Measurements from ENCODE around the gene SHC3.

GRCh38 chr9:89204801-89205200 is 26.2 kb upstream of the SHC3 start:
- TF ChIP-seq, protein P1, sequence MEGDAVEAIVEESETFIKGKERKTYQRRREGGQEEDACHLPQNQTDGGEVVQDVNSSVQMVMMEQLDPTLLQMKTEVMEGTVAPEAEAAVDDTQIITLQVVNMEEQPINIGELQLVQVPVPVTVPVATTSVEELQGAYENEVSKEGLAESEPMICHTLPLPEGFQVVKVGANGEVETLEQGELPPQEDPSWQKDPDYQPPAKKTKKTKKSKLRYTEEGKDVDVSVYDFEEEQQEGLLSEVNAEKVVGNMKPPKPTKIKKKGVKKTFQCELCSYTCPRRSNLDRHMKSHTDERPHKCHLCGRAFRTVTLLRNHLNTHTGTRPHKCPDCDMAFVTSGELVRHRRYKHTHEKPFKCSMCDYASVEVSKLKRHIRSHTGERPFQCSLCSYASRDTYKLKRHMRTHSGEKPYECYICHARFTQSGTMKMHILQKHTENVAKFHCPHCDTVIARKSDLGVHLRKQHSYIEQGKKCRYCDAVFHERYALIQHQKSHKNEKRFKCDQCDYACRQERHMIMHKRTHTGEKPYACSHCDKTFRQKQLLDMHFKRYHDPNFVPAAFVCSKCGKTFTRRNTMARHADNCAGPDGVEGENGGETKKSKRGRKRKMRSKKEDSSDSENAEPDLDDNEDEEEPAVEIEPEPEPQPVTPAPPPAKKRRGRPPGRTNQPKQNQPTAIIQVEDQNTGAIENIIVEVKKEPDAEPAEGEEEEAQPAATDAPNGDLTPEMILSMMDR (conservative IDR thresholded peaks at IDR 0.05; ENCODE audit: low read length) = no peak
- no peak for TF ChIP-seq EZH2phosphoT487 (IDR thresholded peaks at IDR 0.05; ENCODE audit: borderline replicate concordance, low read depth, low read length)
